ENCODE measurements around the gene HGFAC.

DNA sequence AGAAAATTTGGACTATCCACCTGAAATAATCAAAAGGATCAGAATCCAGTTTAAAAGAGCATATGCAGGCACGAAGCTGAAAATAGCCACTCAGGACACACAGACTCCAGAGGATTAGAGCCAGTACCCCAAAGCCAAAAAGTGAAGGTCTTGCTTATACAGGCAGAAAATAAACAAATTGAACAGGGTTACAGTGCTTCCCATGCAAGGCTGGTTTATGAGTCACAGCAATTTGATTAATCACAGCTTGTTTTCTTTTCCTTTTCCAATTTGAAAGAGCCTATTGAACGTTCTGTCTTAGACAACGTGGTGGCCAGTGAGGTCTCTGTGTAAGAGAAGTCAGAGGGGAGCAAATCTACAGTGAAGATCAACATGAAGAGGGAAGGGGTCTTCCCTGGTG is 10.2 kb downstream of the HGFAC start:
- TF ChIP-seq, protein P1, sequence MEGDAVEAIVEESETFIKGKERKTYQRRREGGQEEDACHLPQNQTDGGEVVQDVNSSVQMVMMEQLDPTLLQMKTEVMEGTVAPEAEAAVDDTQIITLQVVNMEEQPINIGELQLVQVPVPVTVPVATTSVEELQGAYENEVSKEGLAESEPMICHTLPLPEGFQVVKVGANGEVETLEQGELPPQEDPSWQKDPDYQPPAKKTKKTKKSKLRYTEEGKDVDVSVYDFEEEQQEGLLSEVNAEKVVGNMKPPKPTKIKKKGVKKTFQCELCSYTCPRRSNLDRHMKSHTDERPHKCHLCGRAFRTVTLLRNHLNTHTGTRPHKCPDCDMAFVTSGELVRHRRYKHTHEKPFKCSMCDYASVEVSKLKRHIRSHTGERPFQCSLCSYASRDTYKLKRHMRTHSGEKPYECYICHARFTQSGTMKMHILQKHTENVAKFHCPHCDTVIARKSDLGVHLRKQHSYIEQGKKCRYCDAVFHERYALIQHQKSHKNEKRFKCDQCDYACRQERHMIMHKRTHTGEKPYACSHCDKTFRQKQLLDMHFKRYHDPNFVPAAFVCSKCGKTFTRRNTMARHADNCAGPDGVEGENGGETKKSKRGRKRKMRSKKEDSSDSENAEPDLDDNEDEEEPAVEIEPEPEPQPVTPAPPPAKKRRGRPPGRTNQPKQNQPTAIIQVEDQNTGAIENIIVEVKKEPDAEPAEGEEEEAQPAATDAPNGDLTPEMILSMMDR (conservative IDR thresholded peaks at IDR 0.05; ENCODE audit: low read depth, low read length): no peak
- no peak for TF ChIP-seq EZH2phosphoT487 (IDR thresholded peaks at IDR 0.05; ENCODE audit: borderline replicate concordance, low read length)
